Measurements from ENCODE around the gene CRAT. TPM values are rescaled to one million over a fixed set of nuclear protein-coding genes. Genes with fewer than 3 reads are reported as not detected.

Gene CRAT
- total and polyA plus RNA-seq, 4 donors, result 10.4 to 26.0 (median 16.5) TPM

DNA sequence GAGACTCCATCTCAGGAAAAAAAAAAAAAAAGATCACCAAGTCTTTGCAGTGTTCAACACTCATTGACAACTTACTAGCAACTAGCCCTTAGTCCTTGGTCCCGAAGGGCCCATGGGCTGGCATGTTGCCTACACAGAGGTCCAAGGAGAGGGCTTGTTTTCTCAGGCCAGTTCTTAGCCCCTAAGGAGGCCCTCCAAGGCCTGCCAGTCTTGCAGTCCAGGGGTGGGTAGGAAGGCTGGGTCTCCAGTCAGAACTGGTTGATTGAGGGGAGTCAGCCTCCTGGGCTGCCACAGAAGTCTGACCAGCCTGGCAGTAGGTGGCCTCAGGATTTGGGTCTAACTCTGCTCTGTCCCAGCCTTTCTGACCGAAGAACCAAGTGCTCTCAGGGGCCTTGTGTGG is 34.7 kb upstream of the CRAT start:
- Histone ChIP-seq H3K4me3 (no peak overlapping the region), H3K36me3 (ENCODE audit: control insufficient read depth in 4 of 4, insufficient read depth in 4 of 4, low read length in 4 of 4) (peaks cover 0 to 31% (median 13%) of the 10 kb centered on the region in 4 donors), H3K4me1 (ENCODE audit: control insufficient read depth in 5 of 5, insufficient read depth in 5 of 5, low read length in 5 of 5) (peaks cover 16 to 62% (median 39%) of the 10 kb centered on the region in 5 donors), H3K27me3 (ENCODE audit: control insufficient read depth in 3 of 3, insufficient read depth in 3 of 3, low read length in 2 of 3) (no peaks in the 10 kb centered on the region), H3K9ac (ENCODE audit: insufficient read depth in 1 of 2, low read length in 2 of 2) (peak overlapping the region in 1 of 2 donors; percentile 11), H3K27ac (ENCODE audit: low read depth in 1 of 2, low read length in 1 of 2) (peak overlapping the region; percentile 73 to 78), H3K9me3 (ENCODE audit: control insufficient read depth in 4 of 4, insufficient read depth in 3 of 4, low read length in 3 of 4) (no peaks in the 10 kb centered on the region)
- DNase-seq (peak in 1 of 3 donors; percentile 17), ATAC-seq (ENCODE audit: insufficient read depth, low FRiP score) (no peak)
- TF ChIP-seq, protein P1, sequence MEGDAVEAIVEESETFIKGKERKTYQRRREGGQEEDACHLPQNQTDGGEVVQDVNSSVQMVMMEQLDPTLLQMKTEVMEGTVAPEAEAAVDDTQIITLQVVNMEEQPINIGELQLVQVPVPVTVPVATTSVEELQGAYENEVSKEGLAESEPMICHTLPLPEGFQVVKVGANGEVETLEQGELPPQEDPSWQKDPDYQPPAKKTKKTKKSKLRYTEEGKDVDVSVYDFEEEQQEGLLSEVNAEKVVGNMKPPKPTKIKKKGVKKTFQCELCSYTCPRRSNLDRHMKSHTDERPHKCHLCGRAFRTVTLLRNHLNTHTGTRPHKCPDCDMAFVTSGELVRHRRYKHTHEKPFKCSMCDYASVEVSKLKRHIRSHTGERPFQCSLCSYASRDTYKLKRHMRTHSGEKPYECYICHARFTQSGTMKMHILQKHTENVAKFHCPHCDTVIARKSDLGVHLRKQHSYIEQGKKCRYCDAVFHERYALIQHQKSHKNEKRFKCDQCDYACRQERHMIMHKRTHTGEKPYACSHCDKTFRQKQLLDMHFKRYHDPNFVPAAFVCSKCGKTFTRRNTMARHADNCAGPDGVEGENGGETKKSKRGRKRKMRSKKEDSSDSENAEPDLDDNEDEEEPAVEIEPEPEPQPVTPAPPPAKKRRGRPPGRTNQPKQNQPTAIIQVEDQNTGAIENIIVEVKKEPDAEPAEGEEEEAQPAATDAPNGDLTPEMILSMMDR (IDR thresholded peaks at IDR 0.05; ENCODE audit: control extremely low read depth, extremely low read depth), result no peak
- 72 to 75% methylated on average over 2 of the region's 2 CpGs for WGBS, 2 donors

- WGBS, 2 donors, result 35 to 50% methylated on average over 14 of the region's 14 CpGs
- DNase-seq (peak; percentile 92 to 96 (median 94)), ATAC-seq (ENCODE audit: insufficient read depth, low FRiP score) (peak; percentile 5)
- H3K27me3 ChIP-seq (ENCODE audit: control insufficient read depth in 3 of 3, insufficient read depth in 3 of 3, low read length in 2 of 3), result no peaks in the 10 kb centered on the region
- TF ChIP-seq, protein P1 (IDR thresholded peaks at IDR 0.05; ENCODE audit: control extremely low read depth, extremely low read depth), result peak; percentile 56
- H3K4me3 ChIP-seq, result no peak overlapping the region
- no peaks in the 10 kb centered on the region for H3K9me3 ChIP-seq (ENCODE audit: control insufficient read depth in 4 of 4, insufficient read depth in 3 of 4, low read length in 3 of 4)
- peak overlapping the region; percentile 91 to 100 for H3K27ac ChIP-seq (ENCODE audit: low read depth in 1 of 2, low read length in 1 of 2)
- peaks cover 16 to 80% (median 44%) of the 10 kb centered on the region in 5 donors for H3K4me1 ChIP-seq (ENCODE audit: control insufficient read depth in 5 of 5, insufficient read depth in 5 of 5, low read length in 5 of 5)
- H3K9ac ChIP-seq (ENCODE audit: insufficient read depth in 1 of 2, low read length in 2 of 2), result peak overlapping the region in 1 of 2 donors; percentile 38
- H3K36me3 ChIP-seq (ENCODE audit: control insufficient read depth in 4 of 4, insufficient read depth in 4 of 4, low read length in 4 of 4), result peaks cover 0 to 20% (median 12%) of the 10 kb centered on the region in 4 donors
These were observed 32.7 kb upstream of the CRAT start for GRCh38 chr9:129143031-129143927.

GRCh38 chr9:129142138-129142935 is 31.7 kb upstream of the CRAT start:
- Histone ChIP-seq H3K36me3 (ENCODE audit: control insufficient read depth in 4 of 4, insufficient read depth in 4 of 4, low read length in 4 of 4) (peaks cover 5 to 21% (median 11%) of the 10 kb centered on the region in 4 donors), H3K27me3 (ENCODE audit: control insufficient read depth in 3 of 3, insufficient read depth in 3 of 3, low read length in 2 of 3) (no peaks in the 10 kb centered on the region), H3K9ac (ENCODE audit: insufficient read depth in 1 of 2, low read length in 2 of 2) (no peak overlapping the region), H3K9me3 (ENCODE audit: control insufficient read depth in 4 of 4, insufficient read depth in 3 of 4, low read length in 3 of 4) (no peaks in the 10 kb centered on the region), H3K4me1 (ENCODE audit: control insufficient read depth in 5 of 5, insufficient read depth in 5 of 5, low read length in 5 of 5) (peaks cover 16 to 85% (median 48%) of the 10 kb centered on the region in 5 donors), H3K27ac (ENCODE audit: low read depth in 1 of 2, low read length in 1 of 2) (peak overlapping the region; percentile 100), H3K4me3 (no peak overlapping the region)
- TF ChIP-seq, protein P1 (IDR thresholded peaks at IDR 0.05; ENCODE audit: control extremely low read depth, extremely low read depth), result no peak
- ATAC-seq (ENCODE audit: insufficient read depth, low FRiP score) (no peak), DNase-seq (peak in 1 of 3 donors; percentile 11)
- WGBS, 2 donors, result 65 to 80% methylated on average over 15 of the region's 15 CpGs
